Progenitor cell of endocrine pancreas (in vitro differentiated cells): ENCODE measurements around the gene LIN7B. TPM values are rescaled to one million over a fixed set of nuclear protein-coding genes. Genes with fewer than 3 reads are reported as not detected.

Source experiments
- DNase-seq: peaks from one replicate; pipeline ENCODE4 v3.0.0; 2021; ENCODE audit warnings: low spot score; ENCODE audit not compliant: unreplicated experiment
- H3K27ac Mint-ChIP-seq: 2 replicates; pipeline ENCODE4 v1.8.0; 2021; ENCODE audit warnings: mild to moderate bottlenecking, moderate library complexity, mixed read lengths
- H3K27me3 Mint-ChIP-seq: 2 replicates; pipeline ENCODE4 v1.8.0; 2021; ENCODE audit warnings: mixed read lengths
- H3K36me3 Mint-ChIP-seq: 2 replicates; pipeline ENCODE4 v1.8.0; 2022; ENCODE audit warnings: mixed read lengths; ENCODE audit not compliant: insufficient read depth
- H3K4me1 Mint-ChIP-seq: 2 replicates; pipeline ENCODE4 v1.8.0; 2021; ENCODE audit warnings: low read depth, mixed read lengths
- H3K4me3 Mint-ChIP-seq: 2 replicates; pipeline ENCODE4 v1.8.0; 2021; ENCODE audit warnings: low read depth, mild to moderate bottlenecking, moderate library complexity, mixed read lengths
- H3K9me3 Mint-ChIP-seq: 2 replicates; pipeline ENCODE4 v1.8.0; 2021; ENCODE audit warnings: low read depth, mixed read lengths
- long read RNA-seq: library from polyadenylated mRNA; unstranded; transcript quantifications from one replicate; pipeline ENCODE4 v2.0.0, GENCODE V29; 2020
- total RNA-seq: library from RNA; stranded (reverse); gene quantifications from 2 replicates; pipeline ENCODE4 v1.2.1, GENCODE V29; 2021
- TF ChIP-seq, protein P1 (sequence below): fragments of 200-600 bp; sonication (generic); IDR thresholded peaks from one replicate; pipeline ENCODE4 v1.5.0; 2021; ENCODE audit warnings: antibody characterized with exemption, mild to moderate bottlenecking; ENCODE audit not compliant: unreplicated experiment

Gene LIN7B, protein sequence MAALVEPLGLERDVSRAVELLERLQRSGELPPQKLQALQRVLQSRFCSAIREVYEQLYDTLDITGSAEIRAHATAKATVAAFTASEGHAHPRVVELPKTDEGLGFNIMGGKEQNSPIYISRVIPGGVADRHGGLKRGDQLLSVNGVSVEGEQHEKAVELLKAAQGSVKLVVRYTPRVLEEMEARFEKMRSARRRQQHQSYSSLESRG
- total RNA-seq, result 7.0 and 9.3 TPM in 2 replicates
- long read RNA-seq, partial matches to known transcripts, result 0 of 1 reads
- long read RNA-seq, other reads (novel, unspliced or antisense), result 0 of 1 reads

DNA sequence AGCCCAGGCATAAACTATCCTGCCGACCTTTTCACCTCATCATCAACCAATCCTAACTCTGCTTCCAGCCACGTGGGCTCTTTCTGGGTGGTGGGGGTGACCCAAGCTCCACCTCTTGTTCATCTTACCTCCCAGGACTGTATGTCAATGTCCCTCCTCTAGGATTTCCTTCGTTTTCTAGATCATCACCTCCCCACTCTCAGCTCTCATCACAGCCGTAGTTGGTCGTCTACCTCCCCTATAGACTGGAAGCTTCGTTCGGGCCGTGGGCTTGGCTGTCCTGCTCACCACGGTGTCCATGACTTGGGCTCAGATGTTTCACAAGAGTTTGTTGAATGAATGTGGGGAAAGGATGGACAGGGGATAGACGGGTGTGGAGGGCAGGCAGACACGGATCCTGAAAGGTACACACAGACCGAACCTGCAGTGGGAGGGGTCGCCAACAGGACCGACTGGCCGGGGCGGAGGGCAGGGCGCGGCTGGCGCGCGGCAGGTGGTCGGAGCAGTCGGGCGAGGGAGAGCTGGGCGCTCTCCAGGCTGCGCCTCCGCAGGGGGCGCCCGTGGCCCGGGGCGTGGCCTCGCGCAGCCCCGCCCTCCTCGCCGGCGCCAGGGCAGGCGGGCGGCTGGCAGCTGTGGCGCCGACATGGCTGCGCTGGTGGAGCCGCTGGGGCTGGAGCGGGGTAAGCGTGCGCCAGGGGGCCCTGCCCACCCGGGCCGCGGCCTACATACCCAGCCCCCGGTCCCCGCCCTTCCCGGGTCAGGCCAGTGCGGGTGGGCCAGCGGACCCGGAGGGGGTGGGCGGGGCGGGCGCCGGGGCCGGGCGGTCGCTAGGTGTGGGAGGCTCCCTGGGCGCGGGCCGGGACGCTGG, at the start of gene LIN7B:
TSS of gene LIN7B (plus strand) at position 609 of the 868 bp plus-strand sequence. CDS start at position 644, 35 bp downstream.
- peaks cover under 1% of the 10 kb centered on the region for H3K36me3 Mint-ChIP-seq
- H3K4me1 Mint-ChIP-seq, result peaks cover 11% of the 10 kb centered on the region
- no peaks in the 10 kb centered on the region for H3K9me3 Mint-ChIP-seq
- TF ChIP-seq, protein P1, sequence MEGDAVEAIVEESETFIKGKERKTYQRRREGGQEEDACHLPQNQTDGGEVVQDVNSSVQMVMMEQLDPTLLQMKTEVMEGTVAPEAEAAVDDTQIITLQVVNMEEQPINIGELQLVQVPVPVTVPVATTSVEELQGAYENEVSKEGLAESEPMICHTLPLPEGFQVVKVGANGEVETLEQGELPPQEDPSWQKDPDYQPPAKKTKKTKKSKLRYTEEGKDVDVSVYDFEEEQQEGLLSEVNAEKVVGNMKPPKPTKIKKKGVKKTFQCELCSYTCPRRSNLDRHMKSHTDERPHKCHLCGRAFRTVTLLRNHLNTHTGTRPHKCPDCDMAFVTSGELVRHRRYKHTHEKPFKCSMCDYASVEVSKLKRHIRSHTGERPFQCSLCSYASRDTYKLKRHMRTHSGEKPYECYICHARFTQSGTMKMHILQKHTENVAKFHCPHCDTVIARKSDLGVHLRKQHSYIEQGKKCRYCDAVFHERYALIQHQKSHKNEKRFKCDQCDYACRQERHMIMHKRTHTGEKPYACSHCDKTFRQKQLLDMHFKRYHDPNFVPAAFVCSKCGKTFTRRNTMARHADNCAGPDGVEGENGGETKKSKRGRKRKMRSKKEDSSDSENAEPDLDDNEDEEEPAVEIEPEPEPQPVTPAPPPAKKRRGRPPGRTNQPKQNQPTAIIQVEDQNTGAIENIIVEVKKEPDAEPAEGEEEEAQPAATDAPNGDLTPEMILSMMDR, result peak; percentile 60
- peak within 1 kb of the TSS; percentile 76 for H3K27ac Mint-ChIP-seq
- peak within 1 kb of the TSS; percentile 83 for H3K4me3 Mint-ChIP-seq
- DNase-seq, result peak; percentile 76
- no peaks in the 10 kb centered on the region for H3K27me3 Mint-ChIP-seq

DNA sequence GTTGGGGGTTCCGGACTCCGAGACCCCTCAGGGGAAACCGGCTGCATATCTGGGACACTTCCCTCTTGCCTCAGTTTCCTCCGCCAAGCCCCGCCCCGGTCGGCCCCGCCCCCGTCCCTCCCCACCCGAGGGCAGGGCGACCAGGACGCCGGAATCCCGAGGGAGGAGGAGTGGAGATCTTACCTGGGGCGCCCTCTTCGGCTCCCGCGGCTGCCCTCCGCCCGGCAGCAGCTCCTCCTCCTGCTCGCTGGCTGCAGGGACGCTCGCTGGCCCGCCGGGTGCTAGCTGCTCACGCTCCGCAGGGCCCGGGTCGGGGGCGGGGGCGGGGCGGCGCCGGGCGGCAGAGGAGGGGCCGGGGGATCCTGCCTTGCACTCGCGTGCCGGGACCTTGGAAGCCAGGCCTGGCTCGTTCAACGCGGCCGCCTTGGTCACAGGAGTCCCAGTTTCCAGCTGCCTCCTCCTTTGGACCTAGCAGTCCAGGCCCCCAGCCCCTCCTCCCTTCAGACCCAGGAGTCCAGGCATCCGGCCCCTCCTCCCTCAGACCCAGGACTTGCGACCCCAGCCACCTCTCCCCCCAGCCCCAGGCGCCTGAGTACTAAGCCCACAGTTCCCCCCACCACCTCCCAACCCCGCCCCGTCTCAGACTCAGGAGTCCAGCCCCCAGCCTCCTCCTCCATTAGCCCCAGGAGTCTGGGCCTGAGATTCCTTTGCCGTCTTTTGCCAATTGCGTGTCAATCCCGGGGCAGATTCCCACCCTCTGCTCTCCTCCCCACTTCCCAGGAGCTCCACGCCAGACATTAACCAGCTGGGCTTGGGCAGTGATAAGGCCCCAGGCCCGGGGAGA, 49.2 kb upstream of the LIN7B start, which contains the start of gene NTF4:
TSS of gene NTF4 (minus strand) at position 51 of the 844 bp plus-strand sequence. CDS start 2,821 bp downstream, outside the sequence.
- DNase-seq, result peak; percentile 61
- Mint-ChIP-seq H3K4me1 (peaks cover 4% of the 10 kb centered on the region), H3K27me3 (peaks cover 61% of the 10 kb centered on the region), H3K4me3 (peak within 1 kb of the TSS; percentile 41), H3K27ac (no peak within 1 kb of the TSS), H3K36me3 (no peaks in the 10 kb centered on the region), H3K9me3 (peaks cover 3% of the 10 kb centered on the region)
- TF ChIP-seq, protein P1, result no peak

DNA sequence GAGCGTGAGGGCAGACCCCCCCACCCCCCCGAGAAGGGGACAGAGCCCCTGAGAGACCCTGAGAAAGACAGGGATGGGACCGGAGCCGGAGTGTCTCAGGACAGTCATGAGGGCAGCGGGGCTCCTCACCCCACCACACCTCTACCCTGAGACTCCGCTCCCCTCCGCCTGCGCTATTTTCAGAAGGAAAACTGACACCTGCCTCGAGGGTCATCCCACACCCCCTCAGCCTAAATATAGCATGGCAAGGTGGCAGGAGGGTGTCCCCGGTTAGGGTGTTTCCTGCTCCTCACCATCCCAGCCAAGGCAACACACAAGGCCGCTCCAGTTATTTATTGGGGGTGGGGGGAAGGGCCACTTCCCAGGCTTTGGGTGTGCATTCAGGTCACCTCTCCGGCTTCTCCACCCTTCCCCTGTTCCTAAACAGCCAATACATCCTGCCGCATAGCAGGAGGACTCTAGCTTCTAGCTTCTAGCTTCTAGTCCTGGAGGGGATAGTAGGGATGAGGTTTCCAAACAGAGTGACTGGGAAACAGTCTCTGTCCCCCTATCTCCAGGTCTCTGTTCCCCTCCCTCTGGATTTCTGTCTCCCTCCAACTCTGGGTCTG, 48.2 kb upstream of the LIN7B start:
- H3K27me3 Mint-ChIP-seq, result peaks cover 61% of the 10 kb centered on the region
- H3K9me3 Mint-ChIP-seq, result peaks cover 8% of the 10 kb centered on the region
- TF ChIP-seq, protein P1, result no peak
- no peak overlapping the region for H3K27ac Mint-ChIP-seq
- H3K4me1 Mint-ChIP-seq, result peaks cover 4% of the 10 kb centered on the region
- DNase-seq, result no peak
- no peaks in the 10 kb centered on the region for H3K36me3 Mint-ChIP-seq
- no peak overlapping the region for H3K4me3 Mint-ChIP-seq

DNA sequence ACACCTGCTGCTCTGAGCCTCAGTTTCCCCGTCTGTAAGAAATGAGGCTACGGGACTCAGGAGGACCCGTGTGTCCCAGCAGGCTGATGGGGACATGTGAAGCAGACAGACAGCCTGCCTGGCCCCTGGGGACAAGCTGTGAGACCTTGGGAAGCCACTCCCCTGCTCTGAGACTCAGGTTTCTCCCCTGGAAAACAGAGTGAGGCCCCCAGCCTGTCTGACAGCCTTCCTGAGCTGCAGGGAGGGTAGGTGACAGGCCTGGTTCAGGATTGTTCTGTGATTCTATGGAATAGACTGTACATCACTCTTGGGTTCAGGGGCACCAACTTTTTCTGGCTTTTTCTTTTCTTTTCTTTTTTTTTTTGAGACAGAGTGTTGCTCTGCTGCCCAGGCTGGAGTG, 46.6 kb upstream of the LIN7B start:
- H3K27me3 Mint-ChIP-seq, result peaks cover 68% of the 10 kb centered on the region
- TF ChIP-seq, protein P1, result no peak

More for the DNA sequence above, 46.6 kb upstream of the LIN7B start:
- Mint-ChIP-seq H3K27ac (no peak overlapping the region), H3K4me3 (no peak overlapping the region), H3K36me3 (no peaks in the 10 kb centered on the region), H3K9me3 (peaks cover 8% of the 10 kb centered on the region), H3K4me1 (peaks cover 4% of the 10 kb centered on the region)
- DNase-seq, result no peak
